GM19463 (cell line): Measurements from ENCODE around the gene FGGY.
"Not testable (repeated sequence)": the region's sequence is repeated elsewhere in the genome, so short reads cannot be mapped to it uniquely, and the experiment has no call there.

Experiments
- ATAC-seq: cut with Tn5 transposase; IDR thresholded peaks from one replicate; pipeline ENCODE4 v1.9.1; 2021; ENCODE audit warnings: mild to moderate bottlenecking, moderate library complexity; ENCODE audit not compliant: unreplicated experiment

Gene FGGY, protein sequence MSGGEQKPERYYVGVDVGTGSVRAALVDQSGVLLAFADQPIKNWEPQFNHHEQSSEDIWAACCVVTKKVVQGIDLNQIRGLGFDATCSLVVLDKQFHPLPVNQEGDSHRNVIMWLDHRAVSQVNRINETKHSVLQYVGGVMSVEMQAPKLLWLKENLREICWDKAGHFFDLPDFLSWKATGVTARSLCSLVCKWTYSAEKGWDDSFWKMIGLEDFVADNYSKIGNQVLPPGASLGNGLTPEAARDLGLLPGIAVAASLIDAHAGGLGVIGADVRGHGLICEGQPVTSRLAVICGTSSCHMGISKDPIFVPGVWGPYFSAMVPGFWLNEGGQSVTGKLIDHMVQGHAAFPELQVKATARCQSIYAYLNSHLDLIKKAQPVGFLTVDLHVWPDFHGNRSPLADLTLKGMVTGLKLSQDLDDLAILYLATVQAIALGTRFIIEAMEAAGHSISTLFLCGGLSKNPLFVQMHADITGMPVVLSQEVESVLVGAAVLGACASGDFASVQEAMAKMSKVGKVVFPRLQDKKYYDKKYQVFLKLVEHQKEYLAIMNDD

DNA sequence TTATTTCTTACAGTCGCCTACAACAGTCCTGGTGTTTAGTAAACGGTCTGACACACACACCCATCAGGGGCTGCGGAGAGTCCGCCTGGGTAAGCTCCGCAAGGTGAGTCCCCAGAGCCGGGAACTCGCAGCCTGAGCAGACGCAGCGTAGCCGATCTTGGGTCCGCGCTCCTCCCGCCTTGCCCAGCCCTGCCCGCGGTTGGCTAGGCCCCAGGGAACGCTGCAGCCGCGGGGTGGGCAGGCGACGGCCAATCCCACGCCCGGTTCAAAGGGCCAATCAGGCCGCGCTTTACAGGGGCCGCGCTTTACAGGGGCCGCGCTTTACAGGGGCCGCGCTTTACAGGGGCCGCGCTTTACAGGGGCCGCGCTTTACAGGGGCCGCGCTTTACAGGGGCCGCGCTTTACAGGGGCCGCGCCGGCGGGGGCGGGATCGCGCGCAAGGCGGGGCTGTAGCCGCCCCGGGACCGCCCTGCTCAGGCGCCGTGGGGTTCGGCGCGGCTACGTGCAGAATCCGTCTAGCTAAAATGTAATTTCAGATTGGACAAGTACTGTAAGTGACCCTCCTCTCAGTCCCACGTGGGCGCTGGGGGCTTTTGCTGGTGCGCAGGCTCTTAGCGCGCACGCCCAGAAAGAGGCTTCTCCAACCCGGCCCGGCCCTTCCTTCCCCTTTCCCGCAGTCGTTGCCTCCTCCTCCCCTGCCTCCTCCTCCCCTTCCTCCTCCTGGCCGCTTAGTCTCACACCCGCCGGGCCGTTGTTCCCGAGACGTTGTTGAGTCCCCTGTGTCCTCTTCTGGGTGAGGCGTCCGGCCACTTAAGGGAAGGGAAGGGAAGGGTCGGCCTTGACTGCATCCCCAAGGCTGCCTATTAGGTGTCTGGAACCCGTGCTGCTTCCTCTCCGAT, at the start of gene FGGY:
Gene FGGY, plus strand, starts transcription at position 737 of the 899 bp plus-strand sequence. CDS start 24,456 bp downstream, outside the sequence.
- ATAC-seq: peak; percentile 89

DNA sequence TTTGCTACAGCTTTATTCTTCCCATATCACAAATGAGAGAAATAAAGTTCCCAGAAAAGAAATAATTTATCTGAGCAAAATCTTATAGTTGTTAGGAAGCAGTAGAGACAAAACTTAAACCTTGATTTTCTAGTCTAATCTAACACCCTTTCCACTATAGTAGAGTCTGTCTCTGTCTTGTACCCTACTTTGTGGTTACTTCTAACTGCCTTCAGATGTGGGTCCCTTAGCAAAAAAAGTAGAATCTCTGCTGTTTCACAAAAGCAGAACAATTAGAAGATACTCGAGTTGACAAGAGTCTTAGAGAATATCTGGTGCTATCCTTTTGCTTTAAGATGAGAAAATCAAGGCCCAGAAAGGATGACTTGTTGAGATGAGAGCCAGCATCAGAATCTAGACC, 48.1 kb upstream of the FGGY start:
- no peak for ATAC-seq

DNA sequence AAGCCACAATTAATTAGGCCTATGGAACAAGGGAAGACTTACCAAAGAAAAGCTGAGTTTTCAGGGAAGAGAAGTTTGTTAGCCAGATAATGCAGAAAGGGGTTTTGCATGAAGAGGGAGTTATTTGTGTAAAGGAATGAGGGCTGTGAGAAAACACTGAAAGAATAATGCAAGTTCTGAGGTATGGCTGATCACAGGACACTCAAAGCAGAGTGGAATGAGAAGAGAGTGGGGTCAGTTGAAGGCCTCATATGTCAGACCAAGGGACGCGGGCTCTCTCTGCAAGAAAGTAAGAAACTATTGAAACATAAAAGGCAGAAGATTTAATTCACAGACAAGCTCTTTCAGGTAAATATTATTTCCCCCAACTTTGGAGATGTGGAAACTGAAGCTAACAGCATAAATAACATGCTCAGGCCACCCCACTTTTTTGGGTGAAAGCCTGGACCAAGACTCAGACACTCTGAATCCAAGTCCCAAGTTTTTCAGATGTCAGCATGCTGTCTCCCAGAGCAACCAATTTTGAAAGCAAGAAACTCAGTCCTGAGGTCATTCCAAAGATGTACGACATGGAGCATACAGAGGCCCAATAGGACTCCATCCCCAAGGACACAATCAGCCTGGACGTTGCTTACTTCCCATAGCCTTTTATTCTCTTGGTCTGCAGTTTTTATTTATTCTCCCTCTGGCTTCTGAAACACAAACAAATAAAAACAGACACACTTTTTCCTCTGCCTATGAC, 47.3 kb upstream of the FGGY start:
- no peak for ATAC-seq

DNA sequence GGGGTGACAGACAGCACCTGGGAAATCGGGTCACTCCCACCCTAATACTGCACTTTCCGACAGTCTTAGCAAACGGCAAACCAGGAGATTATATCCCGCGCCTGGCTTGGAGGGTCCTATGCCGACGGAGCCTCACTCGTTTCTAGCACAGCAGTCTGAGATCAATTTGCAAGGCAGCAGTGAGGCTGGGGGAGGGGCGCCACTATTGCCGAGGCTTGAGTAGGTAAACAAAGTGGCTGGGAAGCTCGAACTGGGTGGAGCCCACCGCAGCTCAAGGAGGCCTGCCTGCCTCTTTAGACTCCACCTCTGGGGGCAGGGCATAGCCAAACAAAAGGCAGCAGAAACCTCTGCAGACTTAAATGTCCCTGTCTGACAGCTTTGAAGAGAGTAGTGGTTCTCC, 45.8 kb upstream of the FGGY start:
- not testable (repeated sequence) for ATAC-seq

DNA sequence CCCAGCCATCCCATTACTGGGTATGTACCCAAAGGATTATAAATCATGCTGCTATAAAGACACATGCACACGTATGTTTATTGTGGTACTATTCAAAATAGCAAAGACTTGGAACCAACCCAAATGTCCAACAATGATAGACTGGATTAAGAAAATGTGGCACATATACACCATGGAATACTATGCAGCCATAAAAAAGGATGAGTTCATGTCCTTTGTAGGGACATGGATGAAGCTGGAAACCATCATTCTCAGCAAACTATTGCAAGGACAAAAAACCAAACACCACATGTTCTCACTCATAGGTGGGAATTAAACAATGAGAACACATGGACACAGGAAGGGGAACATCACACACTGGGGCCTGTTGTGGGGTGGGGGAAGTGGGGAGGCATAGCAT, 40.5 kb upstream of the FGGY start:
- ATAC-seq: not testable (repeated sequence)

DNA sequence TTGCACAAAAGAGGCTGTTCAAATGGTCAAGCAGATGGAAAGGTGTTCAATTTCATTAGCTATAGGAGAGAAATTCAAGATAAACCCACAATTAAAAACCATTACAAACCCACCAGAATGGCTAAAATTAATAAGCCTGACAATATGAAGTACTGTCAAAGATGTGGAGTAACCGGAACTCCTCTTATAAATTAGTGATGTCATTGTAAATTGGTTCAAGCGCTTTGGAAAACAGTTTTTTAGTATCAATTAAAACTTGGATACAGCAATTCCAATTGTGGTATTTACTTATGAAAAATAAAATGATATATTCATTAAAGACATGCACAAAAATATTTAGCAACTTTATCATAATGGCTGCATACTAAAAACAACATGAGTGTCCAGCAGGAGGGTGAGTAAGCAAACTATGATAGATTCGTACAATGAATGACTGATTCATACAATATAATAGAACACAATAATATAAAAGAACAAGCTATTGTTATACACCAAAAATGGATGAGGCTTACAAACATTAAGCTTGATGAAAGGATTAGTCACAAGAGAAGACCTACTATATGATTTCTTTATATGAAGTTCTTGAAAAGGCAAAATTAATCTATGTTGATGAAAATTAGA, 38.4 kb upstream of the FGGY start:
- no peak for ATAC-seq

DNA sequence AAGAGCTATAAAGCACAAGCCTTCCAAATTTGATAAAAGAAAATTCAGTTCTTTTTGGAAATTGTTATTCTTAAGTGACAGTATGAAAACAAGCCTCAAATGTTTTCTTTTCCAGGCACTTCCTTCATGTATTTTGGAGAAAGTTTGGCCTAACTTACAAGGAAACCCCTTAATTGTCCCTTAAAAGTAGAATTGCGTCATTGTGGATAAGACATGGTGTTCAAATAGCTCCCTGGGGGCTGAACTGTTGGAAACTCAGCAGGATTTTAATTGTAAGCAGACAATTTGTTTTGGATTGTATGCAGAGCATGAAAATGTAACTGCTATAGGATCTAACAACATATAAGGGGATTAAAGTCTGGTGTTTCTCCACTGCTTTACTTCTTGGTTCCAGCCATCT, 35.4 kb upstream of the FGGY start:
- no peak for ATAC-seq

DNA sequence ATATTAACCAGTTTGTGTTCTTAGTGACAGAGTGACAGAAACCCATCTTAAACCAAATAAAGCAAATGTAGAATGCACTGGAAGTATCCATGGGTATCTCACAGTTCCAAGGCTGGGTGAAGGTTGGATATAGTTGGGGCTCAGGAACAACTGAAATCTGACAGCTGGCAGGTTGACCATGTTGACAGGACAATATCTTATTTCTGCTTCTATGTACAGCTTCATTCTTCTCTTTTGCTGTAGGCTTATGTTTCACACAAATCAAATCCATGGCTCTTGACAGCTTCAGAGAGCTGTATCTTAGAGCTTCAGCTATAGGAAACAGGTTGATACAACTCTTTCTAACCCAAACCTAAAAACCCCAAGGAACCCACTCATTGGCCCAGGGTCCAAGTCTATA, 34.3 kb upstream of the FGGY start:
- ATAC-seq: no peak

DNA sequence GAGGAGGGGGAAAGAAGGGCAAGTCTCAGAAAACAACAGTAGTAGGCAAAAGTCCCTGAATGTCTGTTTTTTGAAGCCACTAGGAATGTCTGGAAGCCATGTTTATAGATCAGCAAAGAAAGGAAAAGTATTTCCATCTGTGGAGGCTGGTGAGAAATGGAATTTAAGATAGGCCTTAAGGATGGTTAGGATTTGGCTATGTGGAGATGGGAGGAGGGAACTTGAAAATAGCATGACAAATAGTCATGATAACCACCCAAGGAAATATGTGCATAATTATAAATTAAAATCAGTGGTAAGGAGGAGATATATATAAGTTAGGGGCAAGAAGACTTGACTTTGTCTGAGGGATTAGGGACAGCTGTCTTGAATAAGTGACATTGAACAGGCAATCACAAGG, 33.8 kb upstream of the FGGY start:
- no peak for ATAC-seq

DNA sequence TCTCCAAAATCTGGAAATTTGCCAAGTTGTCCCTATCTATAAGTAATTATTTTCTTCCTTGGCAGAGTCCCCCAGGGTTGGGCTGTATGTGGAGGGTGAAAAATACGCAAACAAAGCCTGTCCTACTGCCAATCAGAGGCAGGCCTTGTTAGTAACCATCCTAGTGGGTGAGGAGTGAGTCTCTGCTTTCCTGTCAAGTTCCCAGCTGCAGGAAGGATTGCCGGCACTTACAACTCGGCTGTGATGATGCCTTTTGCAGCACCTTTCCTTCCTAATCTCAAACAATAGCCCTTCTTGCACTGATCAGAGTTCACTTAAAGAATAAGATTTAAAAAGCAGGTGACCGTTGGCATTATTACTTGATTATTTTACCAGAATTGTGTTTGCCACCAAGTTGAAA, 31.3 kb upstream of the FGGY start:
- no peak for ATAC-seq

DNA sequence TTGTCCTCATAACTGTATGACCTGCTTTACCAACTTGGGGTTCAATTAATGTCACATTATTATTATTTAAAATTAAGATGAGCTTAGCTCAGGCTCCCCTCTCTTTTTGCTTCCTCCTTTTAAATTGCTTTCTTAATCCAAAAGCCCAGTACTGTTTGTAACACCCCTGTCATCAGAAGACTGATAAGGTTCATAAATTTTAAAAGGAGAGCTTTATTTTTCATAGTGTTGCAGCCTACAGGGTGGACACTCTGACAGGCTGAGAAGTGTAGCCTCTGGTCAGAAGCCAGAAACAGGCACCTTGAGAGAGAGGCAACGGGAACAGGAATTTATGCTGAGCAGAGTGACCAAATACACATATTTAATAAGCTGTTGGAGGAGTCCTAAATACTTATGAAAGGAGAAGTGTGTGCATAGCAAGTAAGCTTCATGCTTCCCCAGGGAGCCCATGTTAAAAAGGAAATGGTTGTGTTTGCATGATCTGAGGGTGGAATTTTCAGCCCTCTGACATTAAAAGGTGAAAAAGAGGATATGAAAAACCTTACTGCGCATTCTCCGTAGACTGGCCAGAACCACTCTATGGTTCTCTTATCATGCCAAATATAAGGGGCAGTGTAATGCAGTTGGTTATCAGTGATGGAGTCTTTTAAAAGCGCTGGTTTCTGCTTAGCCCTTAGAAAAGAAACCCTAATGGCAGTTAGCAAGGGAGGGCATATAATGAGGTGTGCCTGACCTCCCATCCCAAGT, 30.5 kb upstream of the FGGY start:
- peak; percentile 84 for ATAC-seq

DNA sequence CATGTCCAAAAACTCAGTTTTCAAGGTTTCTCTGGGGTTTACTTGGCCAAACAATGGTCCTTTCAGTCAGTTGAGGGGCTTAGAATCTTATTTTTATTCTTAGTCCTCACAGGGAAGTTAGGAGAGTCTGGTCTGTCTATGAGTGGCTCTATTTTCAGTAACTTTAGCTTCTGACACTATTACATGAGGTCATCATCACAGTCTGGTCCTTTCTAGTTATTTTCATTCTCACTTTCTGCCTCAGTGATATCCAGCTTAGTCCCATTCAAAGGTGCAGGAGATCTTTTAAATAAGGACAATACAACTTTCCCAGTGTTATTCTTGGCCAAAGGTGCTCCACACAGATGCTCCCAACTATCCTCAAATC, 30.0 kb upstream of the FGGY start:
- peak; percentile 55 for ATAC-seq

DNA sequence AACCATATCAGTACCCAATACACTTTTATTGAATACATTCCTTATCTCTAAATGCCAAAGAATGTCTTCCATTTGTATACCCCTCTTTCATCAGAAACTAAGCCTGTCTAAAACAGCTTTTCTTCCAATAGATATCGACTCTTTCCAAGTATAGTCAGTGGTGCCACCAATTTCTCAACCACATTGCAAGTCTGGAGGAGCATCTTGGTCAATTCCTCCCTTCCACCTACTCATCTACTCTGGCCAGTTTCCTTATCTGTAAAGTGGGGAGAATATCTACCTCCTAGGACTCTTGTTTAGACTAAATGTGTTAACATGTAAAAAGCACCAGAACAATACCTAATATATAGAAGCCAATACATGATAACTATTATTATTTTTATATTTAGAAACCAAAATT, 28.5 kb upstream of the FGGY start:
- ATAC-seq: no peak

DNA sequence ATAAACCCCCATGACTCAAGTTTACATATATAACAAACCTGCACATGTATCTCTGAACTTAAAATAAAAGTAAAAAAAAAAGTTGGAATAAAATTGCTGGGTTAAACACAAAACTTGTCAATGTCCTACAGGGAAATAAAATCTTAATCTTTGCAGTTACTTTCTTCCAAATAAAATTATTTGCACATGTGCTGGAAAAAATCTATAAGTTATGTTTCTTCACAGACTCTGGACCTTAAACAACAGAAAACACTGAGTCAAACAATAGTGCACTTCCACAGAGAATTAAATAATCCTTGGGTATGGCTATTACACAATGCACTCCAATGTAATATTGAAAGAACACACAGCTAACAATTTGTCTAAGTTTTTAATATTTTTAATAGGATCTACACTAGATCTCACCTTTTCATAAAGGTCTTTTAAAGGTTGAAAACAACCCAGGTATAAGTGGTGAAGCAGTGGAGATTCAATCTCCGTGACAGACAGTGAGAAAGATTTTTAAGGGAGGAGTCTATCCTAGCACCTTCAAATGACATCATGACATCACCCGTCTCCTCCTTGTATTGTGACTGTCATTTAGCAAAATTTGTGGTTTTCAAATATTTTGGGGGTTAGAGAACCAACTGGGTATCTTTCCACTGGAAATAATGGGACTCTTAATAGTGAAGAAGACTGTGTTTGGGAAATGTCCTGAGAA, 25.2 kb upstream of the FGGY start:
- ATAC-seq: no peak

DNA sequence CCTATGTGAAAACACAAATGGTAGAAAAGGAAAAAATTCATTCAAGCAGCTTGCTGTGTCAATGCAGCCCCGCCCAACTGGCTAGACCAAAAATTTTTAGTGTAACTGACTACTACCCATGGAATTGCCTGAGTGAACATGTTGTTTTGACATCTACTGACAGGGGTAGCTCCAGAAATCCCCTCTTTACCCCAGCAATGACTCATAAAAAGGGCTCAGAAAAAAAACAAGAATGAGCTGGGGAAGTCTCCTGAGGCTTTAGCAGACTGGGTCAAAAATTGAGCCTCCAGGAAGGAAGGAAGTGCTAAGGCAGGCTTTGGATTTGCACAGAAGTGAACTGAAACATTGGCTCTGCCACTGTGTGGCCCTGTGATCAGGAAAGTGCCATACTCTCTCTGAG, 24.4 kb upstream of the FGGY start:
- peak; percentile 80 for ATAC-seq

DNA sequence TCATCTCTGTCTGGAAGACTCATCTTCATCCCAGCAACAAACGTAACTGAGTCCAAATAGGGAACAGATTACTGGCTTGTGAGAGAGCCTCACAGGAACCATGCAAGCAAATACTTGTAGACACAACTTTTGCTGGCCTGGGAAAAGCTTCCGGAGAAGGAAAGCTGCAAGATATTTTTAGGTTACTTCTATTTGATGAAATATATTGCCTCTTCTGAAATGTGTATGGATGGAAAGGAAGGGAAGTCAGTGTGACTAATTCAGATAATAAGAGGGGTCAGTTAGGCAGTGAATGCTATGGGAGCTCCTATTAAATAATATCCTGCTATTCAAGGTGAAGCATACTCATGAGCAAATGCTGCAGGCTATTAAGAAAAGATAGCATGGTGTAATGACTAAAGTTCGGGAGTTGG, 20.4 kb upstream of the FGGY start:
- ATAC-seq: no peak

DNA sequence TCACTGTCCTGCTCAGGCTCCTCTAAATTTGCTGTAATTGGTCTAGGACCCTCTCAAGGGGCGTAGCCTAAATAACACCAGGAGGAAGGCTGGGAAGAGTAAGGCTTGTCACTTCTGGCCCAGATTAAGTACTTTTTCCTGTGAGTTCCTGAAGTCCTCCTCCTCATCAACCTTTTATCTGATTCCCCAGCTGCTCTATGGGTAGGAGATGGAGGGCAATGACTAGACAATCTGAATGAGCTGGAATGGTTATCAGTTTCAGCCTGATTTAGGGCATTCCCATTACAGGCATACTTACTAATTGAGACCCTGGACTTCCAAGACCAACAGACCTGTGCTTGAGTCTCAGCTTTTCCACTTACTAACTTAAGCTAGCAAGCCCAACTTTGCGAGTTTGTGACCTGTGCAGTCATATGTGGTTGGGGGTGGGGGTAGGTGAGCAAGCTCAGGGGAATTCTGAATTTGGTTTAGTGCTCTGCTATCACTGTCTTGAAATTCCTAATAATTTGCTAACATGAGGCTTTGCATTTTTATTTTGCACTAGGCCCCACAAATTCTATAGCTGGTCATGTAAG, 18.0 kb upstream of the FGGY start:
- no peak for ATAC-seq

DNA sequence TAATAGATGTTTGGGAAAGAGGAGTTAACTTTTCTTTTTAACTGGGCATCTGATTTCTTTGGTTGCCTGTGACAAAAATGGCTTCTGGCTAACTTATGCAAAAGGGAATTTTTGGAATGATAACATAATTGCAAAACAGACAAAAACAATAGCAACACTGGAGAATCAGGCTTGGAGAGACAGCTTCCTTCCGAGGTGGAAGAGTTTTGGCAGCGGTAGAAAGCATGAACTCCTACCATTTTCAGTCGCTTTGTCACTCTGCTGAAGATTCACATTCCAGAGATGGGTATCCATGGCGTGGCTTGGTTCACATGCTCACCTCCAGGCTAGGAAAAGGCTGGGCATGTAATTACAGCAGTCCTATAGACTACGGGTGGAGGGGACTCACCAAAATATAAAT, 17.2 kb upstream of the FGGY start:
- no peak for ATAC-seq

DNA sequence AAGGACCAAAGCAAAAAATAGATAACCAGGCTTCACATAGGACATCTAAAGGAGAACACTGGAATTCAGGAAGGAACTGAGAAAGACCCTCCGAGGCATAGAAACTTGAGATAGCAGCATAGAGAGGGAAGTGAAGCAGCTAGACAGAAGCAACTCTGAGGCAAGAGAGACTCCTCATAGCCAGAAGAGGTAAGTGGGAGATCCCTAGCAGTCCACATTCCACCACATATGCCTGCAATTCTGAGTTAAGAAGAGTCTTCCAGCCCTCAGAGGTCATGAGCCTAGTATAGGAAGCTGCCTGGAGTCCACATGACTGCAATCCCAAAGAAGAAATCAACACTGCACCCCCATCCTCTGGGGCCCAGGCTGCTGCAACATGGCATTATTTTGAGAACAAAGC, 13.9 kb upstream of the FGGY start:
- no peak for ATAC-seq
